HG03095 (cell line): ENCODE results near the gene GCAT.

Experiments used
- ATAC-seq: cut with Tn5 transposase; IDR thresholded peaks from one replicate; pipeline ENCODE4 v1.9.1; 2021; ENCODE audit warnings: moderate library complexity; ENCODE audit not compliant: unreplicated experiment

GCAT gene

DNA sequence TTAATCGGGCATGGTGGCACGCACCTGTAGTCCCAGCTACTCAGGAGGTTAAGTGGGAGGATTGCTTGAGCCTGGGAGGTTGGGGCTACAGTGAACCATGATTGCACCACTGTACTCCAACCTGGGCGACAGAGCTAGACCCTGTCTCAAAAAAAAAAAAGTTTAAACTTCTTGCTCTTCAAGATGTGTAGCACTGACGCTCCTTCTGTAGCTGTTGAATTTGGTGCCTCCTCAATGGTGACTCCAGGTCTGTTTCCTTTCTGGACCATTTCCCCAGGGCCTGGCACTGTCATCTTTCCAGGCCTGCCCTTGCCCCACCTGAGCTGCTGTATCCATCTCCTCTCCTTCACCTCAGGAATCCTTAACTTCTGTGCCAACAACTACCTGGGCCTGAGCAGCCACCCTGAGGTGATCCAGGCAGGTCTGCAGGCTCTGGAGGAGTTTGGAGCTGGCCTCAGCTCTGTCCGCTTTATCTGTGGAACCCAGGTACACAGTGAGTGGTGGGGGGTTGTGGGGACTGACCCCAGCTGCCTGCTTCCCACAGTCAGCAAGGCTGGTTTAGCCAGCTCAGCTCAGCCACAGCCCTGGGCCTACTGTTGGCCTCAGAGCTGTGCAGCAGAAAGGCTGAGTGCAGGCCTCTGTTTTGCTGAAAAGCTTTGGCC is 2.1 kb downstream of the GCAT start:
- no peak for ATAC-seq

- ATAC-seq, result no peak
Measured at GRCh38 chr22:37811867-37812266, 4.1 kb downstream of the GCAT start.

- ATAC-seq, result no peak
Measured at GRCh38 chr22:37812869-37813678, 5.3 kb downstream of the GCAT start.

DNA sequence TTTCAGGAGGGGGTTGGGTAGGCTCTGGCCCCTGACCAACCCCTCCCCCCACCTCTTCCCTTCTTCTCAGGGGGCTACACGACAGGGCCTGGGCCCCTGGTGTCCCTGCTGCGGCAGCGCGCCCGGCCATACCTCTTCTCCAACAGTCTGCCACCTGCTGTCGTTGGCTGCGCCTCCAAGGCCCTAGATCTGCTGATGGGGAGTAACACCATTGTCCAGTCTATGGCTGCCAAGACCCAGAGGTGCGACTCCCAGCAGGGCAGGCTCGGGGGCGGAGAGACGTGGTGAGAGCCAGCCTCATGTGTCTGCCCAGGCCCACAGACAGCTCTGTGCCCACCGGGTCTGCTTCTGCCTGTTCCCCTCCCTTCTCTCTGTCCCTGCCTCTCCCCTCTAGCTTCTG is 7.9 kb downstream of the GCAT start:
- no peak for ATAC-seq

DNA sequence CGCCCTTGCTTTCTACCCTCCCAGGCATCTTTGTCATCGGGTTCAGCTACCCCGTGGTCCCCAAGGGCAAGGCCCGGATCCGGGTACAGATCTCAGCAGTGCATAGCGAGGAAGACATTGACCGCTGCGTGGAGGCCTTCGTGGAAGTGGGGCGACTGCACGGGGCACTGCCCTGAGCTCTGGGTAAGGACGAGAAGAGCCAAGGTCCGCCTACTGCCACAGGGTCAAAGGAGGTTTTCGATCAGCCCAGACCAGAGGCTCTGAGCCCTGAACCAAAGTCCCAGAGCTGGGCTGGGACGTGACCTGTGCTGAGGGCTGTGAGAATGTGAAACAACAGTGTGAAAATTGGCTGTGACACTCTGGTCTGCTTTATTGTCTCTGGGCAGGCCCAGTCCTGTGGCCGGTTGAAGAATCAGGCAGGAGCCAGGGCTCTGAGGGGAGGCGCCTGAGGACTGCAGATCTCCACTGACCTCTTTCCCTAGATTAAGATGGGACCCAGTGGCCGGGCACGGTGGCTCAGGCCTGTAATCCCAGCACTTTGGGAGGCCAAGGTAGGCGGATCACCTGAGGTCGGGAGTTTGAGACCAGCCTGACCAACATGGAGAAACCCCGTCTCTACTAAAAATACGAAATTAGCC is 8.9 kb downstream of the GCAT start:
- no peak for ATAC-seq

- ATAC-seq, result no peak
Measured at GRCh38 chr22:37817705-37818408, 10.1 kb downstream of the GCAT start.

GRCh38 chr22:37818409-37819104 is 10.8 kb downstream of the GCAT start:
- no peak for ATAC-seq

DNA sequence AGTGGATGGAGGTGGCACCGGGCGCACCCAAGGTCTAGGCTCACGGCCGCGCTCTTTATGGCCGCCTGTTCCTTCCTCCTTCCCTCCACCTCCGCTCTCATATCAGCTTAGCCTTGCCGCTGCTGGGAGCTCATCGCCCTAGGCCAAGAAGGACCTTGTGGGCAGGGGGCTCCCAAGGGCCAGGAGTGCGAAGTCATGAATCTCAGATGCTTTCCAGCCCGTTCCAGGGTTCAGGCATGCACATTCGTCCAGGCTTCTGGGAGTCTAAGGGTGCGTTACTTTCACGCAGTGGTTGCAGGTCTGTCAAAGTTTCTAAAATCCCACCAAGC is 11.3 kb downstream of the GCAT start:
- no peak for ATAC-seq

- no peak for ATAC-seq
Measured at GRCh38 chr22:37820350-37820749, 12.6 kb downstream of the GCAT start.

GRCh38 chr22:37822079-37822833 is 14.5 kb downstream of the GCAT start:
- ATAC-seq, result no peak

- ATAC-seq, result no peak
Measured at GRCh38 chr22:37823134-37823985, 15.6 kb downstream of the GCAT start, which contains the start of gene GALR3. Gene GALR3 (plus strand): TSS chr22:37823382. CDS start chr22:37823407, 25 bp downstream.

DNA sequence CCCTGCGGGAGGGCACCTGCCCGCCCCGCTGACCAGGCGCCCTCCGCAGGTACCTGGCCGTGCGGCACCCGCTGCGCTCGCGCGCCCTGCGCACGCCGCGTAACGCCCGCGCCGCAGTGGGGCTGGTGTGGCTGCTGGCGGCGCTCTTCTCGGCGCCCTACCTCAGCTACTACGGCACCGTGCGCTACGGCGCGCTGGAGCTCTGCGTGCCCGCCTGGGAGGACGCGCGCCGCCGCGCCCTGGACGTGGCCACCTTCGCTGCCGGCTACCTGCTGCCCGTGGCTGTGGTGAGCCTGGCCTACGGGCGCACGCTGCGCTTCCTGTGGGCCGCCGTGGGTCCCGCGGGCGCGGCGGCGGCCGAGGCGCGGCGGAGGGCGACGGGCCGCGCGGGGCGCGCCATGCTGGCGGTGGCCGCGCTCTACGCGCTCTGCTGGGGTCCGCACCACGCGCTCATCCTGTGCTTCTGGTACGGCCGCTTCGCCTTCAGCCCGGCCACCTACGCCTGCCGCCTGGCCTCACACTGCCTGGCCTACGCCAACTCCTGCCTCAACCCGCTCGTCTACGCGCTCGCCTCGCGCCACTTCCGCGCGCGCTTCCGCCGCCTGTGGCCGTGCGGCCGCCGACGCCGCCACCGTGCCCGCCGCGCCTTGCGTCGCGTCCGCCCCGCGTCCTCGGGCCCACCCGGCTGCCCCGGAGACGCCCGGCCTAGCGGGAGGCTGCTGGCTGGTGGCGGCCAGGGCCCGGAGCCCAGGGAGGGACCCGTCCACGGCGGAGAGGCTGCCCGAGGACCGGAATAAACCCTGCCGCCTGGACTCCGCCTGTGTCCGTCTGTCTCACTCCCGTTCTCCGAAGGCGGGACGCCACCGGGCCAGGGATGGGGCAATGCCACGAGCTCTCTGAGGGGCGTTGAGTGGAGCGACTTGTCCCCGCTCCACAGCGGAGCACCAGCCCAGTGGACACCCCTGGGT is 17.2 kb downstream of the GCAT start:
- no peak for ATAC-seq

DNA sequence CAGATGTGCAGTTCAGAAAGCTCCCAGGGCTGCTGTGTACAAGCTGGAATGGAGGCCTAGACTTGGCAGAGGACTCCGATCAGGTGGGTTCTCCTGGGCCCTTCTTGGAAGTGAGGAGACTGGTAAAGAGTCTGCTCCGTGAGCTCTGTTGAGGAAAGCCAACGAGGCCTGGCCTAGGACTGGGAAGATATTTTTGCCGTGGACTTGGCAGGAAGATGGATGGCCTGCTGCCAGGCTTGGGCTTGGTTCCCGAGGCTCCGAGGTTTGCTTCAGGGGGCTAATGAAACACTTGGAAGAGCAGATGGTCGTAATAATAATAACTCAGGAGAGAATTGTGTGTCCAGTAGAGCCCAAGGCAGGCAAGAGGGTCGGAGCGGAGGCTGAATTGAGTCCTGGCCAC is 19.3 kb downstream of the GCAT start:
- no peak for ATAC-seq

DNA sequence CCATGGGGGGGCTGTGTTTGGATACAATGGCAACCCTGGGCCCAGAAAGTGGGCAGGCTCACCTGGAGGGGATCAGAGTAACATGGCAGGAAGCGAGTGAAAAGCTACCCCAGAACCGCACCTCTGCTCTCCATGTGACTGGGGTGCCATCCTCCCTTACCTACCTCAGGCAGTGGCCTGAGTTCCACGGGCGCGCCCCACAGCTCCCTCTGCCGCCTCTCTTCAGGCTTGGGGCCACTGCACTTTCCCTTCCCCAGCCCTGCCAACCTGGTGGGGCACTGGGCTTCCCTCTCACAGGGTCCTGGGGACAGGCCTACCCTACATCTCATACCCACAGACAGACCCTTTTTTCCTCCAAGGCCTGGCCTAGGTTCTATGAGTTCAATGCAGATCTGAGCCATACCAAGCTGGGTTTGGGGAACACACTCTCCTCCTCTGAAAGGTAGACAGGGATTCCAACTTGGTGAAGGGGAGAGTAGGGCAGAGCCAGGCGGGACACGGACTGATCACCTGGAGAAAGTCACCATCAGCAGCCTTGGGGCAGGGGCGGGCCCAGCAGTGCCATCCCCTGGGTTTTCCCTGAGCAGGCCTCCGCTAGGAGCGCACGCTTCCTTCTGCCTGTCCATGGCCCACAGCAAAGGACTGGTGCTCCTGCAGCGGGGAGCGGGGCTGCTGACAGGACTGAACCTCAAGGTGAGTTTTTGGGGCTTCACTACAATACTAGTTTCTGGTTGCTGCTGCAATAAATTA is 22.5 kb downstream of the GCAT start:
- no peak for ATAC-seq

DNA sequence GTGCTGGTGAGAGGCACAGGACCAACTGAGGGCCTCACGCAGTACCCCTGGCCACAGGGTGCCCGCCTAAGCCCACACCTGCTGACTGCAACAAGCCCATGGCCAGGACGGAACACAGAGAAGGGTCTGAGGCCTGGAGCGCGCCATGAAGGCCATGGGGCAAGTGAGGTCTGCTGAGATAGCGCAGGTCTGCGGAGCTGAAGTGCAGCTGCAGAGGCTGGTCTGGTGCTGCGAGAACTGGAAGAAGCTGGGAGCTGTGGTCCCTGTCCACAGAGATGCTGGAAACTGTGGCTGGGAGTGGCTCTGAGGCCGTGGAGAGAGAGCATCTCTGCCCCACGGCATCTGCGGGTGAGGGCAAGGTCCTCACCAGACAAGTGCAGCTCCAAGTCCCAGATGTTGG is 23.7 kb downstream of the GCAT start:
- ATAC-seq, result no peak

GRCh38 chr22:37832022-37832857 is 24.5 kb downstream of the GCAT start:
- ATAC-seq, result no peak
